ENCODE measurements around the gene DUSP1.

Gene DUSP1

DNA sequence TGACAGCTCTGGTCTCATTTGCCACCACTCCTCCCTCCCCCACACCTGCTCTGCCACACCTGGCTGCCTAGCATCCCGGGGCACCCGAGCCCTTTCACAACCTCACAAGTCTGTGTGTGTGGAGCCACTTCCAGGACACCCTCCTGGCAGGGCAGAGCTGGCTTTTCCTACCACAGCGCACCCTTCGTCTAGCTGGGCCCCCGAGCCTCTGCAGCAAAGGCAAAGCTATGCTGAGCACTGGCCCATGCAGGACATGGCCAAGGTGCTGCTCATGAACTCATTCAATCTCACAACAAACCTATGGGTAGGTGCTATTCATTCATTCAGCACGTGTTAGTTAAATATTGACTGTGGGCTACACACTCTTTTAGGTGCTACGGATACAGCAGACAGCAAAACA is 43.4 kb downstream of the DUSP1 start:
- H3K27me3 Mint-ChIP-seq (ENCODE audit: low read depth) = no peaks in the 10 kb centered on the region
- no peak overlapping the region for H3K4me3 Mint-ChIP-seq
- no peaks in the 10 kb centered on the region for H3K4me1 Mint-ChIP-seq (ENCODE audit: low read depth)
- H3K9me3 Mint-ChIP-seq = no peaks in the 10 kb centered on the region
- no peak for DNase-seq (ENCODE audit: low spot score)
- H3K27ac Mint-ChIP-seq = no peak overlapping the region
- no peaks in the 10 kb centered on the region for H3K36me3 Mint-ChIP-seq (ENCODE audit: low read depth)

DNA sequence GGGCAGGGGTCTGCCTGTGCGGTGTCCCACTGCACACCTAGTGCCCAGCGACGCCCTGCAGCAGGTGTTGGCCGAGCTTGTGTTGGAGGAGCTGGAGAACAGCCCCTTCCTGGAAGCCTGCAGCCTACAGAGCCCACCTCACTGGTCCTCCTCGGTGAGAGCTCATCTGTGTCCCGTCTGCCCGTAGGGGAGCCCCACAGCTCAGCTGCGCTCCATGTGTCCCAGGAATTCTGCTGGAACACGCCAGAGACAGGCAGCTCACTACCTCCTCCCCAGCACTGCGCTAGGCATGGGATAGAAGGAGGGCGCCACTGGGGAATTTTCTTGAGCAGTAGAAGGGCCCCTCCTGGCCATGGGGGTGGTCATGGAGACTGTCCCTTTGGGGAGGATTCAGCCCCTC is 44.0 kb downstream of the DUSP1 start:
- H3K4me1 Mint-ChIP-seq (ENCODE audit: low read depth) = peaks cover 1% of the 10 kb centered on the region
- H3K27ac Mint-ChIP-seq = no peak overlapping the region
- H3K27me3 Mint-ChIP-seq (ENCODE audit: low read depth) = no peaks in the 10 kb centered on the region
- H3K4me3 Mint-ChIP-seq = no peak overlapping the region
- no peaks in the 10 kb centered on the region for H3K9me3 Mint-ChIP-seq
- no peaks in the 10 kb centered on the region for H3K36me3 Mint-ChIP-seq (ENCODE audit: low read depth)
- DNase-seq (ENCODE audit: low spot score) = no peak

DNA sequence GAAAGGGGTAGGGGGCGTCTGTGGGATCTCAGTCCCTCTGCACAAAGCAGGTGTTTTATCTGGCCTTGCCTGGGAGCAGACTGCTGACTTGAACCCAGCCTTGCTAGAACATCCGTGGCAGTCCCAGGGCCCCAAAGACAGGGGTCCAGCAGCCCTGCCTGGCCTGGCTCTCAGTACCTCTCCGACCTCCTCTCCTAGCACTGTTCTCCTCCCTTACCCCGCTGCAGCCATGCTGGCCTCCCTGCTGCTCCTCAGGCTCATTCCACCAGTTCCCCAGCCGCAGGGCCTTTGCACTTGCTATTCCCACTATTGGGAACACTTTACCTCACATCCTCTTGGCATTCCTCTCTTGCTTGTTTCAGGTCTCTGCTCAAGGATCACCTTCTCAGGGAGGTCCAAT is 45.2 kb downstream of the DUSP1 start:
- no peaks in the 10 kb centered on the region for H3K9me3 Mint-ChIP-seq
- H3K4me3 Mint-ChIP-seq = no peak overlapping the region
- no peak for DNase-seq (ENCODE audit: low spot score)
- H3K36me3 Mint-ChIP-seq (ENCODE audit: low read depth) = no peaks in the 10 kb centered on the region
- no peaks in the 10 kb centered on the region for H3K27me3 Mint-ChIP-seq (ENCODE audit: low read depth)
- H3K27ac Mint-ChIP-seq = no peak overlapping the region
- peaks cover 1% of the 10 kb centered on the region for H3K4me1 Mint-ChIP-seq (ENCODE audit: low read depth)

DNA sequence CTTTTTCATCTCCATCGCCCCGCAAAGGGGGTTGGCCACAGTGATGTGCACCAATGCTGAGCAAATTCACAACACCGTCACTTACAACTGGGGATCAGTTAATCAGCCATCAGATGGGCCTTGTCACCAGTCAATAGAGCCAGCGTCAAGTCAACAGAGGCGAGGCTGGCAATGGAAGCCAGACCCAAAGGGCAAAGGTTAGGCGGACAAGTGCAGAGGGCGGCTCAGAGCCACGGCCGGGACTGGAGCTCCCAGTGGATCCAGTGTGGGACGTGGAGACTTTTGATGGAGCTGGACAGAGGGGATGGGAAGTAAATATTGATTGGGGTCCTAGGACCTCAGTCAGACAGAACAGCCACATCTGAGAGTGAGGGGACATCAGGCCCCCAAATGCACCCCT is 45.7 kb downstream of the DUSP1 start:
- no peak overlapping the region for H3K27ac Mint-ChIP-seq
- no peaks in the 10 kb centered on the region for H3K9me3 Mint-ChIP-seq
- DNase-seq (ENCODE audit: low spot score) = no peak
- H3K4me3 Mint-ChIP-seq = no peak overlapping the region
- no peaks in the 10 kb centered on the region for H3K27me3 Mint-ChIP-seq (ENCODE audit: low read depth)
- peaks cover 1% of the 10 kb centered on the region for H3K4me1 Mint-ChIP-seq (ENCODE audit: low read depth)
- no peaks in the 10 kb centered on the region for H3K36me3 Mint-ChIP-seq (ENCODE audit: low read depth)

DNA sequence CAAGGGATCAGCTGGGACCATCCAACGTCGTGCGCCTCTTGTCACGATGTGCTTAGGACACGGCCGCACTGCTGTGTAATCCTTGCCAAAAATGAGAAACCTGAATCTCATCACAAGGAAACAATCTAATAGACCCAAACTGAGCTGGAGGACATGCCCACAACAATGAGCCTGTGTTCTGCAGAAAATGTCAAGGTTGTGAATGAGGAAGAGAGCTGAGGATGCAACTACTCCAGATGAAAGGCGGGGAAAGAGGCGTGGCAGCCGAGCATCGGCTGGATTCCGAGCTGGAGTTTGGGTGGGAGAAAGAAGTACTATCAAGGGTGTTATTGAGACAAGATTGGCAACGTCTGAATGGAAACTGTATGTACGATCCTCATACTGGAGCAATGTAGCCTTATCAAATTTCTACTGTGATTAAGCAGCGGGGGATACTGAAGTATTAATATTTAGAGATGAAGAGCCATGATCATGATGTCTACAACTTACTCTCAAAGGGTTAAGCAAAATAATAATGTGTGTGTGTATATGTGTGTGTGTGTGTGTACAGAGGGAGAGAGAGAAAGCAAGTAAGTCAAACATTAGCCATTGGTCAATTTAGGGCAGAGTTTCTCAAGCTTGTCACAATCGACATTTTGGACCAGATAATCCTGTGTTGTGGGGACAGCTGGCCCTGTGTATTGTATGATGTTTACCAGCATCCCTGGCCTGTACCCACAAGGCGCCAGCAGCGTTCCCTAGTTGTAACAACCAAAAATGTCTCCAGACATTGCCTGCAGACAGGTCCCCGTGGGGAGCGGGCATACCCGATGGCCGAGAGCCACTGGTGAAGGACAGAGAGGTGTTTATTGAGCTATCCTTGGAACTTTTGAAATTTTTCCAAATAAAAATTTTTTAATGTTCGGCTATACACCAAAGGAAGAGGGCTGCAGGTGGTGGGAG is 46.5 kb downstream of the DUSP1 start:
- H3K36me3 Mint-ChIP-seq (ENCODE audit: low read depth) = no peaks in the 10 kb centered on the region
- no peaks in the 10 kb centered on the region for H3K27me3 Mint-ChIP-seq (ENCODE audit: low read depth)
- no peak for DNase-seq (ENCODE audit: low spot score)
- H3K27ac Mint-ChIP-seq = no peak overlapping the region
- peaks cover 1% of the 10 kb centered on the region for H3K4me1 Mint-ChIP-seq (ENCODE audit: low read depth)
- H3K4me3 Mint-ChIP-seq = no peak overlapping the region
- H3K9me3 Mint-ChIP-seq = no peaks in the 10 kb centered on the region

DNA sequence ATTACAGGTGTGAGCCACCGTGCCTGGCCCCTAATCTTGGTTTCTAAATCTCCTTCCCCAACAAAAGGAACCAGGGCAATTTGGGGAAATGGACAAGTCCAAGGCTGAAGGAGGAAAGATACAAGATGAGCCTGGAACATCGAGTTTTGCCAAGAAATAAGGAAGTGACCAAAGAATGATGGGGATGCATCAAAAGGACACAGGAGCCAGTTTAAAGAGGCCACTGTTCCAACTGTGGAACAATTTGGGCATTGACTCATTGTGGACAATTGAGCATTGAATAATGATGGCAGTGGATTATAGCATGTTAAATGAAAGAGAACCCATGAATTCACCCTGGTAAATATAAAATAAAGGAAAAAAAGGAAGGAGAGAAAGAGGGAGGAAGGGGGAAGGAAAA is 47.5 kb downstream of the DUSP1 start:
- Mint-ChIP-seq H3K4me3 (no peak overlapping the region), H3K9me3 (no peaks in the 10 kb centered on the region)

DNA sequence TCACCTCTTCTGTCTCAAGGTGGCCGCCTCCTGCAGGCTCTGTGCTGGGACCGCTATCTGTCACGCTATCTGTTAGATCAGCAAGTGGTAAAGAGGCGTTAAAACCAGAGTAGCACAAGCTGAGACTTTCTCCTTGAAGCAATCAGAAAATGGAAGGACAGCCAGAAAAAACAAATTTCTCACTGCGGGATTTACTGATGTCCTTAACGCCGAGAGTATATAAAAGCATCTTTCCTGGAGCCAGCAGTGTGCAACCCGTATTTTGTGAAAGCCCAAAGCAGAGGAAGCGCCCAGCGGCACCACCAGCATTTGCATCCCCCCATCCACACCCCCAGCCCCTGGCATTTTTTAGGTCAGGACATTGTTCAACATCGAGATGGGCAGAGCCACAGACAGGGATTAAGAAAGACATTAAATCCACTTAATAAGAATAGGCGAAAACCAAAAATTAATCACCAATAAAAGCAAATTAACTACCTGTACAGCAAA is 48.6 kb downstream of the DUSP1 start:
- H3K4me1 Mint-ChIP-seq (ENCODE audit: low read depth) = peaks cover 1% of the 10 kb centered on the region
- no peak overlapping the region for H3K27ac Mint-ChIP-seq
- DNase-seq (ENCODE audit: low spot score) = no peak
- H3K9me3 Mint-ChIP-seq = no peaks in the 10 kb centered on the region
- no peak overlapping the region for H3K4me3 Mint-ChIP-seq
- no peaks in the 10 kb centered on the region for H3K36me3 Mint-ChIP-seq (ENCODE audit: low read depth)
- peaks cover under 1% of the 10 kb centered on the region for H3K27me3 Mint-ChIP-seq (ENCODE audit: low read depth)

More for the DNA sequence above, 47.5 kb downstream of the DUSP1 start:
- DNase-seq (ENCODE audit: low spot score) = no peak
- no peaks in the 10 kb centered on the region for H3K27me3 Mint-ChIP-seq (ENCODE audit: low read depth)
- no peaks in the 10 kb centered on the region for H3K36me3 Mint-ChIP-seq (ENCODE audit: low read depth)
- no peak overlapping the region for H3K27ac Mint-ChIP-seq
- peaks cover 1% of the 10 kb centered on the region for H3K4me1 Mint-ChIP-seq (ENCODE audit: low read depth)

DNA sequence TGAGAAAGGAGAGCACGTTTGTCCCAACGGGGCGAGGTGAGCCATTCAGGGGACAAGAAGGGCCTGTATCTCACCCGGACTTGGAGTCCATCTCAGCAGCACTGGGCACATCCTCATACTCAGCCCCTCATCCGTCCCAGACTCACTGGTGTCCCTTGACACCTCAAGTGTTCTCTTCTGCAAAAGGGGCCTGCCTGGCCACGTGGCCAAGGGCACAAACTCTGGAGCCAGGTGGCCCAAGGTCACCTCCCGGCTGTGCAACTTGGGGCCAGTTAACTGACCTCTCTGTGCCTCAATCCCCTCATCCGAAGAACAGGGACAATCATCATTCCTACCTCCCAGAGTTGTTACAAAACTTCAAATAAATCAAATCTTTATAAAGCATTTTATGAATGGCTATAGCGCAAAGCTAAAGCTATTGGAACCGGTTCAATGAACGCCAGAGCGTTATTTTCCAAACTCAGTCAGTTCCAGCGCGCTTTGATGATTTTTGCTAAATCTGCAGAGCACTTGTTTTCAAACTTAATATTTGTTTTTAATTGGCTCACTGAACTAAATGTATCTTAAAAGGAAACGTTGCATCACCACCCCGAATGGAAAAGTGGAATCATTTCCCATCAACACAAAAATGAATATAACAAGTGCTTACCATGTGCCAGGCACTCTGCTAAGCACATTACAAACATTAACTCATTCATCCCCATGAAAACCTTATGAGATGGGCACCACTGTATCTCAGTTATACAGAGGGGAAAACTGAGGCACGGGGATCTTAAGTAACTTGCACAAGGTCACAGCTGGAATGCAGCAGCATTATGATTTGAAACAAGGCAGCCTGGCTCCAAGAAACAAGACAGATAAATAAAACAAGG is 49.3 kb downstream of the DUSP1 start:
- H3K27ac Mint-ChIP-seq = no peak overlapping the region
- H3K36me3 Mint-ChIP-seq (ENCODE audit: low read depth) = no peaks in the 10 kb centered on the region
- no peak for DNase-seq (ENCODE audit: low spot score)
- no peak overlapping the region for H3K4me3 Mint-ChIP-seq
- H3K9me3 Mint-ChIP-seq = no peaks in the 10 kb centered on the region
- peaks cover 3% of the 10 kb centered on the region for H3K27me3 Mint-ChIP-seq (ENCODE audit: low read depth)
- peaks cover 3% of the 10 kb centered on the region for H3K4me1 Mint-ChIP-seq (ENCODE audit: low read depth)

DNA sequence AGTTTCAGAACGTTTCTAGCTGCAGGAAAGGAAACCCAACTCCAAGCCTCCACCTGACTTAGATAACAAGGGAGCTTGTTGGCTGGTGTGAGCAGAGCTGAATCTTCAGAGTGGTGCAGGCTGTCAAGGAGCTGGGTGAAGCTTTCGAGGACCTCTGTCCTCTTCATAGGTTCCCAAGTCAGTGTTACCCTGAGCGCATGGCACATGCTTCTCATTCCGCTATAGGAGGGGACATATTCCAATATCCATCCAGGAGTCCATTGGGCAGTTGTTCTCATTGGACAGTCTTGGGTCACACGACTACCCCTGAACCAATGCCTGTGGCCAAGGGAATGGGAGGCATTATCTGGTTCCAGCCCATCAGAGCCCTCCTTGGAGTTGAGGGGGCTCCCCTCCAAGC is 50.3 kb downstream of the DUSP1 start:
- no peaks in the 10 kb centered on the region for H3K9me3 Mint-ChIP-seq
- no peak overlapping the region for H3K27ac Mint-ChIP-seq
- H3K4me1 Mint-ChIP-seq (ENCODE audit: low read depth) = peaks cover 3% of the 10 kb centered on the region
- peaks cover 3% of the 10 kb centered on the region for H3K27me3 Mint-ChIP-seq (ENCODE audit: low read depth)
- H3K36me3 Mint-ChIP-seq (ENCODE audit: low read depth) = no peaks in the 10 kb centered on the region
- no peak for DNase-seq (ENCODE audit: low spot score)
- no peak overlapping the region for H3K4me3 Mint-ChIP-seq

DNA sequence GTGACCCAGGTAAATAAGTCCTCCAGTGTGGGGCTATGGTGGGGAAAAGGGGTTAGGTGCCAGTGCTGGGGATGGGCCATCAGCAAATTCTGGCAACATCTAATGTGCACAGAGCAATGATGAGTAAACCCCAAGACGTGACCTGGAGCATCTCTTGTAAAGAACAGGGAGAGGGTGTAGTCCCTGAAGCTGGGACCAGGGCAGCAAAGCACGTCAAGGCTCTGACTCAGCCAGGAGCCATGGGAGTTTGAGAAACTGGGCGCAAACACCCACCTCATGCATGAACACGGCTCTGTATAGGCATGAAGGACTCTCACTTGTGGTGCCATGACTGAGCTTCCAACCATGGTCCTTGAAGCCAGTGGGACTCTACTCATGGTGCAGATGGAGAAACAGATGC is 51.8 kb downstream of the DUSP1 start:
- Mint-ChIP-seq H3K27ac (no peak overlapping the region), H3K36me3 (ENCODE audit: low read depth) (no peaks in the 10 kb centered on the region), H3K27me3 (ENCODE audit: low read depth) (peaks cover 3% of the 10 kb centered on the region), H3K4me1 (ENCODE audit: low read depth) (peaks cover 3% of the 10 kb centered on the region), H3K9me3 (no peaks in the 10 kb centered on the region), H3K4me3 (no peak overlapping the region)
- DNase-seq (ENCODE audit: low spot score) = no peak

DNA sequence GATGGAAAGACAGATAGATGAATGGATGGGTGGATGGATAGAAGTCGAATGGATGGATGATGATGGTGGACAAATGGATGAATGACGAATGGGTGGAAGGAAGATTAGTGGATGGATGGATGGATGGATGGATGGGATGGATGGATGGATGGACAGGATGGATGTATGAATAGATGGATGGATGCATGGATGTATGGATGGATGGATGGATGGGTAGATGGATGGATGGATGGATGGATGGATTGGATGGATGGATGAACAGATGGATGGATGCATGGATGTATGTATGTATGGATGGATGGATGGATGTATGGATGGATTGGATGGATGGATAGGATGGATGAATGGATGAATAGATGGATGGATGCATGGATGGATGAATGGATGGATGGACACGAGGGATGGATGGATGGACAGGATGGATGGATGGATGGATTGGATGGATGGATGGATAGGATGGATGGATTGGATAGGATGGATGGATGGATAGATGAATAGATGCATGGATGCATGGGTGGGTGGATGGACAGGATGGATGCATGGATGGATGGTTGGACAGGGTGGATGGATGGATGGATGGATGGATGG is 52.4 kb downstream of the DUSP1 start:
- Mint-ChIP-seq H3K27me3 (ENCODE audit: low read depth) (peaks cover 3% of the 10 kb centered on the region), H3K27ac (no peak overlapping the region), H3K36me3 (ENCODE audit: low read depth) (no peaks in the 10 kb centered on the region), H3K4me1 (ENCODE audit: low read depth) (peaks cover 3% of the 10 kb centered on the region), H3K9me3 (no peaks in the 10 kb centered on the region), H3K4me3 (no peak overlapping the region)
- DNase-seq (ENCODE audit: low spot score) = no peak
